Skeletal muscle cell (primary cell): ENCODE measurements around the gene ISCU.
"Not testable (repeated sequence)": the region's sequence is repeated elsewhere in the genome, so short reads cannot be mapped to it uniquely, and the experiment has no call there.

Source experiments
- DNase-seq: peaks from one replicate; pipeline ENCODE4 v3.0.0-alpha.2; 2010; ENCODE audit warnings: low read depth
- H3K4me3 ChIP-seq: 2 replicates; pipeline ENCODE4 v1.5.1; 2011; ENCODE audit warnings: low read depth, mild to moderate bottlenecking, control low read depth, low read length, moderate library complexity

The ISCU gene

DNA sequence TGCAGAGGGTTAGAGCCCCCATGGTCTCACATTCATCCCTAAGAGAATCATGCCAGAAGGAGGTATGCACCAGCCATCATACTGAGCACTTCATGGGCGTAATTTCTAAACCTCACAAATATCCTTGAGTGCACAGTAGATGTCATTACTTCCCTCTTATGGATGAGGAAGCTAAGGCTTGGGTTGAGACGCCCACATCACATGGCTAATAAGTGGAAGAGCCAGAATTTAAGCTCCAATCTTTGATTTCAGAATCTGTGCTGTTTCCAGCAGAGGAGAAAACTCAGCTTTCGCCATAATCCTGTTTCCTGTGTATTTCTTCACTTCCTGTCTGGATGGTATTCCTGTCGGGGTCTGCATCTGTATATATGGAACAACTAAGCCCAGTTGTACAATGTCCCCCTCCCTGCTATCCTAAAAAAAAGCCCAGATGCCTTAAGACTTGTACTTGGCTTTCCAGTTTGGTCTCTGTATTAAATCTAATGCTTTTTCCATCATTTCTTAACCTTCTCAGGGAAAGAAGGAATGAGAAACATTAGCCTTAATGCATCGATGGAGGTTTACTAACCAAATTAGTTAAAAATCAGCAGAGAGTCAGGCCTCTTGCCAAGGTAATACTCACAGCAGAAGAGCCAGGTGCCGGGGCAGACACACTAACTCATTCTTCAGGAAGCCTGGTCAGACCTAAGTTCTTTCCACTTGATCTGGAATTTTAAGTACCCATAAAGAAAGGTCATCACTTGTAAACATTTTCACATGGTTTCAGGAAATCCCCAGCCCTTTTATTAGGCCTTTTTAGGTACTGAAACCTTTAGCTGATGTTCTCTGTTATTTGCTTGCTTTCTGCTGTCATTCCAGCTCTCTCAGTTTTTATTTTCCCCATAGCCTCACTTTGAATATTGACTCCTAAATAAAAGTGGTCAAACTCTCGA is 5.3 kb downstream of the ISCU start:
- DNase-seq = no peak
- H3K4me3 ChIP-seq = no peak overlapping the region

DNA sequence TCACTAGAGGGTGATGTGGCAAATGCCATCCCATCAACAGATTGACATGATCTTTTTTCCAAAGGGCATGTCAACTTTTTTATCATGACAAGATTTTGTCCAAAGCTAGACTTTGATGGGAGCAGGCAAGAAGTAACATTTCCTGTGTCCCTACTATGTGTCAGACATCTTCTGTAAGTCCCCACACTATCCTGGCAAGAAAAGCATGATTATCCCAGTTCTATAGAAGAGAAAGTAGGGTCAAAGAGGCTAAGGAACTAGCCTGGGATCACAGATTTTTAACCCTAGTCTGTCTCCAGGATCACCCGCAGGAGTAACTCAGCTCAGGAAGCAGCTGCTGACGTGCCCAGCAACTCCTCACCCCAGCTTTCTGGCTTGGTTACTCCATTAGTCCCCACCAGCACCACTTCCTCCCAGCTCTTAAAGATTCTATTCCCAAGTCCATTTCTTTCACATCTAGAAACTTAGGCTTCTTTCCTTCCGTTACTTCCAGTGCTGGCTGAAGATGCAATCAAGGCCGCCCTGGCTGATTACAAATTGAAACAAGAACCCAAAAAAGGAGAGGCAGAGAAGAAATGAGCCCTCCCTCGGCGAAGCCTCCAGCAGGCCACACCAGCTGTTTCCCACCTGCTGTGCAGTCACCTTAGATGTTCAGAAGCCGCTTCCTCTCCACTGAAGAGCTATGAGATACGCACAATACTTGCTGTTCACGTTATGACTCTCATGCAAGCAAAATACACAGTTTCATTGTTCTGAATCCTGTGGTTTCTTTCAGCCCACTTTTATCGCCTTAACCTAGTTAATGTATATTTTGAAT is 6.2 kb downstream of the ISCU start:
- DNase-seq = no peak
- no peak overlapping the region for H3K4me3 ChIP-seq

DNA sequence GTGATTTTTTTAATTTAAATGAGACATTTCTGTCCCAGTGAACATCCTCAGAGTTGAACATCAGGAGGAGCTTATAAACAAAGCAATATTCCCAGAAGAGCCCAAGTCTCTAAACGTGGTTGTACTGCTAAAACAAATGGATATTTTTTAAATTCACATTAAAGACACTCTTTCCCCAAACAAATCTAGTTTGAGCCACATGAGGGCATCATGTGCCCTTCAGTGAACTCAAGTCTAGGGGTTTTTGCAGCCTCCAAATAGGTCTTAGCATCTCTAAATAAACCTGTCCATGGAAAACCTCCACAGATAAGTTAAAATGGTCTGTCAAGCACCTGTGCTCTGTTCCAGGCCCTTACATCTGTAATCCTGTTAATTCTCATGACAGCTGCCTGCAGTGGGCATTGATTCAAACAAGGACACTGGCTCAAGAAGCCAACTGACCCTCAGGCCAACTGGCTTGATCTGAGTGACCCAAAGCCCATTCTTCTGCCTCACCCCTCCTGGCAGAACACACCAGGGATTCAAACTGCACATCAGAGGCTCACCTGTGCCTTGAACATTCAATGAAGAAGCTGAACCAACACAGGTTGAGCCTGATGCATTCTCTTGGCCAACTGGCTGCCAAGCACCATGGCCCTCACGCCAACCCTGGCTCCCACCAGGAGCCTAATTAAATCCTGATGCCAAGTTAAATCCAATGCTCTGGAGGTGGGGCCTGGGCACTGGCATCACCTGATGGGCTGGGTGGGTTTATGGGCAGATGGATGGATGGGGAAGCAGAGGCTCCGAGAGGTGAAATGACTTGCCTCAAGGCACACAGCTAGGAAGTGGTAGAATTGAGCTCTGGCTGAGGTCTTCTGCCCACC is 8.6 kb downstream of the ISCU start:
- no peak for DNase-seq
- no peak overlapping the region for H3K4me3 ChIP-seq

DNA sequence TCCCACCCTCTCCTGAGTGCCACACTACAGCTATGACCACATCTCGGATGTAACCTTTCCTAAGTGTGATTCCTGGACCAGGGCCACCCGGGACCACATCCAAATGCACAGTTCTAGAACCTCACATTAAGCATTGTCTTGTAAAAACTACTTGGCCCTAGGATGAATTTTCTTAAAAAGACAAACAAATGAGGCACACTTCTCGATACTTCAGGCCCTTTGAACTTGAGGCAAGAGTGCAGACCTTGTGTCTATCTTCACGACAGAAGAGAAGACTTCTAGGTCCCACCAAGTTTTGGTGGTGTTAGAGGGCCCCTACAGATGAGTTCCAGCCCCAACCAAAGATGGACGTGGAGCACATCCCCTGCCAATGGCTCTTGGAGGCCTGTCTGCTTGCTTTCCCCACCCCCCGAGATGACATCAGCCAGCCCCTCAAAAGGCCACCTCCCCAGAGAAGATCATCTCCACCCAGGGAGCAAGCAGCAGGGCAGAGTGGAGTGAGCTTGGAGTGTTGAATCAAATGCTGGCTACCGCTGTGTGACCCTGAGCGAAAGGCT is 9.3 kb downstream of the ISCU start:
- H3K4me3 ChIP-seq = no peak overlapping the region
- DNase-seq = no peak

DNA sequence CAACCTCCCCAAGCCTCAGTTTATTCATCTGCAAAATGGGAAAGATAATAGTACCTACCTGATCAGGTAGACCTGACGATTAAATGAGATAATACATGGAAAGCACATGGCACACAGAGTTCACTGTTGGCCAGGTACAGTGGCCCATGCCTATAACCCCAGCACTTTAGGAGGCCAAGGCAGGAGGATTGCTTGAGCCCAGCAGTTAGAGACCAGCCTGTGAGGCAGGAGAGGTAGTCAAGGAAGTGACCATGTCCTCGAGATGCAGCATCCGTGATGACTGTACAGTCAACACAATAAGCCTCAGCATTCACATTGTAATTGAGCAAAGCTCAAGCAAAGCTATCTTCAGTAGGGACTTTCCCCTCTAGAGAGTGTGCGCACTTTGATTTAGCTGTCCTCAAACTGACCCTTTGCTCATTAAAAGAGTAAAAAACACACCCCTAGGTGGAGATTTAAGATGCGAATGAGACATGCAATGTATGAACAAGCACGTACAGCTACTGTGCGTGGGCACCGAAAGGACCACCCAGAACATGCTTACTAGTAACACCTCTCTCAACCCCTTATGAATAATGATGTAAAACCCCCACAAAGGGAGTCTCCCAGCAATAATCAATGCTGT is 9.9 kb downstream of the ISCU start:
- H3K4me3 ChIP-seq = no peak overlapping the region
- DNase-seq = no peak

DNA sequence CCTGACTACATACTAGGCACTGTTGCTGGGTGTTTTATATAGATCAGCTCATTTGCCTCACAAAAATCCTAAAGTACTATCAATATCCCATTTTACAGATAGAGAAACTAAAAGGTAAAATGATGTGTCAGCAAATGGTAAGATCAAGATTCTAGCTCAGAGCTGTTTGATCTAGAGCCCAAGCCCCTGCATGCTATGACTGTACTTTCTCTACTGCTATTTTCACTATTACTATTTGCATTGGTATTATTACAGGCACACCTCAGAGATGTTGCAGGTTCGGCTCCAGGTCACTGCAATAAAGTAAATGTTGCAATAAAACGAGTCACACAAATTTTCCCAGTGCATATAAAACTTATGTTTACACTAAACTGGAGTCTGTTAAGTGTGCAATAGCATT is 10.9 kb downstream of the ISCU start:
- no peak for DNase-seq
- H3K4me3 ChIP-seq = no peak overlapping the region

DNA sequence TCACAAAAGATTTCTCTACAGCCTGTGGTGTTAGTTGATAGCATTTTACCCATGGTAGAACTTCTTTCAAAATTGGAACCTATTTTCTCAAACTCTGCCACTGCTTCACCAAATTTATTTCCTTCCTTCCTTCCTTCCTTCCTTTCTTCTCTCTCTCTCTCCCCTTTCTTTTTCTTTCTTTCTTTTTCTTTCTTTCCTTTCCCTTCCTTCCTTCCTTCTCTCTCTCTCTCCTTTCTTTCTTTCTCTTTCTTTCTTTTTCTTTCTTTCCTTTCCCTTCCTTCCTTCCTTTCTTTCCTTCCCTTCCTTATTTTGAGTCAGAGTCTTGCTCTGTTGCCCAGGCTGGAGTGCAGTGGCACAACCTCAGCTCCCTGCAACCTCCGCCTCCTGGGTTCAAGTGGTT is 11.9 kb downstream of the ISCU start:
- DNase-seq, H3K4me3 ChIP-seq: not testable (repeated sequence)

DNA sequence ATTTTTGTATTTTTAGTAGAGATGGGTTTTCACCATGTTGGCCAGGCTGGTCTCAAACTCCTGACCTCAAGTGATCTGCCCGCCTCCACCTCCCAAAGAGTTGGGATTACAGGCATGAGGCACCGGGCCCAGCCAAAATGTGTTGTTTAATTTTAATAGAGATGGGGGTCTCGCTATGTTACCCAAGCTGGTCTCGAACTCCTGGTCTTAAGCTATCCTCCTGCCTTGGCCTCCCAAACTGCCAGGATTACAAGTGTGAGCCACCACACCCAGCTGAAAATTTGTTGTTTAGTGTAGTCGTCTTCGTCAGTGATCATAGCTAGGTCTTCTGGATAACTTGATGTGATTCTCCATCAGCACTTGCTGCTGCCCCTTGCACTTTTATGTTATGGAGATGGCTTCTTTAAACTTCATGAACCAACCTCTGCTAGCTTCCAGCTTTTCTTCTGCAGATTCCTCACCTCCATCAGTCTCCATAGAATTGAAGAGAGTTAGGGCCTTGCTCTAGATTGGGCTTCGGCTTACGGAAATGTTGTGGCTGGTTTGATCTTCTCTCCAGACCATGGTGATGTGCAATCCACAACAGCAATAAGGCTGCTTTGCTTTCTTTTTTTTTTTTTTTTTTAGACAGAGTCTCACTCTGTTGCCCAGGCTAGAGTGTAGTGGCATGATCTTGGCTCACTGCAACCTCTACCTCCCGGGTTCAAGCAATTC is 13.0 kb downstream of the ISCU start:
- no peak overlapping the region for H3K4me3 ChIP-seq
- no peak for DNase-seq

DNA sequence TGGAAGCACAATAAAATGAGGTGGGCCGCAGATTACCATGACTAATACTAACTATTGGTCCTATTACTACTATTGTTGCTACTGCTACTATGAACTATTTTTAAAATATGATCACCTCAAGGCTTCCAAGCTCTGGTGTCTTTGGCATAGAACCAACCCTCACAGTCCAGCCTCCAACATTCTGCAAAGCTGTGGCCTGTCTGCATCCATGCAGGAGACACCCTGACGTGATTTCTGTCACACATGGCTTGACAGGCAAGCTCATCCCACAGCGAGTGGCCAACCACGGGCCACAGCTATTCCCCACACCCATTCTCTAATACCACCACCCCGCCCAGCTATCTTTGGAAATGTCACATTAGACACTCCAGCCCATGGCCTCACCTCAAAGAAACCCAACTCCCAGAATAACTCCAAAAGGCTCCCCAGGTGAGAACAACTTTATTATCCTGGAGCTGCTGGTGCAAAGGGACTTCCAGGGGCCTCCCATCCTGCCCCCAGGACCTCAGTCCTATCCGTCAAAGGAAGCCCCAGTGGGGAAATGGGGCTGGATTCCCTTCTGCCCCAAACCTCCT is 14.4 kb downstream of the ISCU start:
- H3K4me3 ChIP-seq = no peak overlapping the region
- DNase-seq = no peak

DNA sequence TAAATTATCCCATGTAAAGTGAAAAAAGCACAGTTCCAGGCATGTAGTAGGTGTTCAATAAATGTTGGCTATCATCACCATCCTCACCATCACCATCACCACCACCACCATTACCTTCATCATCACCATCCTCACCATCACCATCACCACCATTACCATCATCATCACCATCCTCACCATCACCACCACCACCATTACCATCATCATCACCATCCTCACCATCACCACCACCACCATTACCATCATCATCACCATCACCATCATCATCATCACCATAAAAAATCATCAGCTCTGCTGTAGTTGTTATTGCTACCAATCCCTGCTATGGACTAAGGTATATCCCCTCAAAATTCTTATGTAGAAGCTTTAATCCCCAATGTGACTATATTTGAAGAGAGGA is 15.1 kb downstream of the ISCU start:
- no peak for DNase-seq
- no peak overlapping the region for H3K4me3 ChIP-seq

DNA sequence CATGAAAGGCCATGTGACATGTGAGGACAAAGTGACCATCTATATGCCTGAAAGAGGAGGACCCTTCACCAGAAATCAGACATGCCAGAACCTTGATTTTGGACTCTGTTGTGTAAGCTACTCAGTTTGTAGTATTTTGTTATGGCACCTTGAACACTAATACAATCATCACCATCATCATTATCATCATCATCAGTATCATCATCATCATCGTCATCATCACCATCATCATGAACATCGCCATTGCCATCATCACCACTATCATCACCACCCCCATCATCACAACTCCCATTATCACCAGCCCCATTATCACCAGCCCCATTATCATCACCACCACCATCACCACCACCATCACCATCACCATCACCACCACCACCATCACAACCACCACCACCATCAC is 15.9 kb downstream of the ISCU start:
- DNase-seq = no peak
- H3K4me3 ChIP-seq = no peak overlapping the region

DNA sequence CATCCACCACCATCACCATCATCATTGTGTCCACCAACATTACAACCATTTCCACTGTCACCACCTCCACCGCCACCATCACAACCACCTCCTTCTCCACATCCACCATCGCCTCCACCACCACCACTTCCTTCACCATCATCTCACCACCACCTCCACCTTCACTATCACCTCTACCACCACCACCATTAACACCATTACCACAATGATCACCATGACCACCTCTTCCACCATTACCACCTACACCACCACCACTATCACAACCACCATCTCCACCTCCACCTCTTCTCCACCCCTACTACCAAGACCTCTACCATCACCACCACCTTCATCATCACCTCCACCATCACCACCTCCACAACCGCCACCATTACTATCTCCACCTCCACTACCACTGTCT is 16.4 kb downstream of the ISCU start:
- no peak overlapping the region for H3K4me3 ChIP-seq
- DNase-seq = no peak

DNA sequence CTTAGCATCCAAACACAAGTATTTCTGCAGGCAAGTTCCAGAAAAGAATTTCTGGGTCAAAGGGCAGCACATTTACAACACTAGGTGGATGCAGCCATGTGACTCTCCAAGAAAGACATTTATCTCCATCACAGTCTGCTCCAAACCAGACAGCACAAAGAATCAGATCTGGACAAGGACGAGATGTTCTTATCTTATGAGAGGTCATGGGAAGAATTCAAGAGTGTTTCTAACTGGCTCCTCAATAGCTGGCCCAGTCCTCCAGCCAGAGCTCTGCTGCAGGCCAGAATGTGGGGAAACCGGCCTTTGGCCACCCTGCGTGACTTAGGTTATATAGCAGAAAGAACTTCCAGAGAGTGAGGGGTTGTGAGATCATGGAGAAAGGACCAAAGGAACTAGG is 18.1 kb downstream of the ISCU start:
- H3K4me3 ChIP-seq = no peak overlapping the region
- no peak for DNase-seq

DNA sequence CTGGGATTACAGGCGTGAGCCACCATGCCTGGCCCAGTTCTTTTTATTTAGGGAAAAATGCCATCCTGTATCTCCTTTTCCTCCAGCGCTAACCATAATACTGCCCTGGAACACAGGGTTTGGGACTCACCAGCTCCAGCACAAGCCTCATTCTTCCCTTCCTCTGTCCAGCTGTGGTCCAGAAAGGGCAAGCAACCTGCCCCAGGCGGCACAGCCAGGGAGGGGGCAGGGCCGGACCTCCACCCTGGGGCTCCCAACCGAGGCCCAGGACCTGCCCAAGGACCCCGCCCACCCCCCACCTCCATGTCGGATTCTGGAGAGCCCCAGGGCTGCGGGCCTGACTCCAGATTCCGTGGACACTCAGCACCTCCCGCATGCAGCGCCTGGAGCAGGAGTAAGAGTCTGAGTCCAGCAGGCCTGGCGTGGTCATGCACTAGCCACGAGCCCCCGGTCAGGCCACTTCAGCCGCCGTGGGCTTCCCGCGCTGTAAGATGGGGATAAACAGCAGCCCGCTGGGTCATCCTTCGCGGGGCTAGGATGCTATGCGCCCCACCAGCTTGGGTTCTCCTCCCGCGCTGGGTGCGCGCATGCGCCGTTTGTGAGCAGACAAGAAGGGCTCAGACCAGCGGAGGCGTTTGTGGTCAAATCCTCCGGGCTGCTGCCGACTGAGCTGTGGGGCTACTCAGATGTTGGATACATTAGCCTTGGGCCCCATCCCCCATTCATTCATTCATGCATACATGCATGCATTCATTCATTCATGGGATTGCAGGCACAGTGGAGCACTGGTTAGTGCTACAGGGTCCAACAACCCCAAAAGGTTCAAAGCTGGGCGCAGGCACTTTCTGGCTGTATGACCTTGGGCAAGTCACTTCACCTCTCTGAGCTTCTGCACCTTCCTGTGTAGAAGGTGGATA is 19.2 kb downstream of the ISCU start:
- DNase-seq = no peak

DNA sequence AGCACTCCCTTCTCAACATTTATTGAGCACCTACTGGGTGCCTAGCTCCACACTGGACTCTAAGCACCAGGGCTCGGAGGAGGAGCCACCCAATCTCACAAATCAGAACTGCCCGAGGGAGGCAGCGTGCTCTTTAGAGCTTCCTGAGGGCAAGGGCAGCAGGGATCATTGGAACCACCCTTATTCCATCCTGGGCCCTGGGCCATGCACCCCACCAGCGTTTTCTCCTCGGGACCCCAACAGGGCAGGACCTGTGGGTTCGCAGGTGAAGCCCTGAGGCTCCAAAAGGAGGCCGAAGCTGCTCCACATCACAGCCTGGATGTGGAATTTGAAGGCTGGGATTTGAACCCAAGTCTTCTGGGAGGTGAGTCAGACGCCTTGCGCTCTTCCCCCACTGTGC is 20.1 kb downstream of the ISCU start:
- no peak for DNase-seq
- H3K4me3 ChIP-seq = no peak overlapping the region

More for the DNA sequence above, 19.2 kb downstream of the ISCU start:
- H3K4me3 ChIP-seq = no peak overlapping the region

DNA sequence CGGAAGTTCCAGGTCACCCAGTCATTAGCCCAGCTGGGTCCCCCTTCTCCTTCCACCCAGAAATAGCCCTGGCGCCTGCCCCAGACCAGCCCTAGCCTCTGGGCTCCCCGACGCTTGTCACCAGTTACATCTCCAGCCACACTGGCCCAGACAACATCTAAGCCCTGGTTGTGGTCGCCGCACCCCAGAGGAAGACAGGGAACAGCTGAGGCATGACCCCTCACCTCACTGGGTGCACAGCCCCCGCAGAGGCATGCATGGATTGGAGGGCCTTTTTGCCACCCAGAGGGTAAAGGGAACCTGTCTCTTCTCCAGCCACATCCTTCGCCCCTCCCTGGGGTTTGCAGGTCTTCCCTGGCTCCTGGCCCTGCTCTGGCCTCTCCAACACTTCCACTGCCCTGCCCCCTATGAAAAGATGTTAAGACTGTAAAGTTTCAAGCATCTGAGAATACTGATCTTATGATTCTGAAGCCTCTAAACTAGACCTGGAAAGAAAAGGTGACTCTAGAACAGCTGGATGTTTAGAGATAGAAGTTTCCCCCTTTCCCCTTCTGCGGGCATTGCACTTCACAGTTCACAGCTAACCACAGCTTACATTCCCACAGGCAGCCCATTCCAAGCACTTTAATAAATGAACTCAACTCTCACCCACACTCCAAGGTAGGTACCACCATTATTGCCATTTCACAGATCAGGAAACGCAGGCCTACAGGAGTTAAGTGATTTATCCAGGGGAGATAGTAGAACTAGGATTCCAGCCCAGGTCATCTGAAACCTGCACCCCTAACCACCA is 20.8 kb downstream of the ISCU start:
- H3K4me3 ChIP-seq = no peak overlapping the region
- DNase-seq = no peak
